ENCODE results near the gene AATK.

Gene AATK

GRCh38 chr17:81085420-81085911, 80.6 kb downstream of the AATK start:
- H3K4me3 Mint-ChIP-seq = no peak overlapping the region
- no peaks in the 10 kb centered on the region for H3K27me3 Mint-ChIP-seq (ENCODE audit: low read depth)
- TF ChIP-seq CTCF (IDR thresholded peaks at IDR 0.05; ENCODE audit: unreplicated experiment in 3 of 3) = no peak
- H3K27ac Mint-ChIP-seq = no peak overlapping the region
- no peaks in the 10 kb centered on the region for H3K36me3 Mint-ChIP-seq (ENCODE audit: low read depth)
- H3K4me1 Mint-ChIP-seq = no peaks in the 10 kb centered on the region
- no peaks in the 10 kb centered on the region for H3K9me3 Mint-ChIP-seq

- Mint-ChIP-seq H3K4me1 (peaks cover under 1% of the 10 kb centered on the region), H3K4me3 (no peak overlapping the region), H3K36me3 (ENCODE audit: low read depth) (no peaks in the 10 kb centered on the region), H3K9me3 (no peaks in the 10 kb centered on the region), H3K27ac (no peak overlapping the region), H3K27me3 (ENCODE audit: low read depth) (no peaks in the 10 kb centered on the region)
- no peak for TF ChIP-seq CTCF (IDR thresholded peaks at IDR 0.05; ENCODE audit: unreplicated experiment in 3 of 3)
These were observed 81.2 kb downstream of the AATK start for GRCh38 chr17:81084680-81085419.

- Mint-ChIP-seq H3K4me1 (peaks cover 5% of the 10 kb centered on the region), H3K36me3 (ENCODE audit: low read depth) (no peaks in the 10 kb centered on the region), H3K9me3 (no peaks in the 10 kb centered on the region), H3K27ac (peak overlapping the region in 2 of 3 experiments; percentile 48 to 84), H3K27me3 (ENCODE audit: low read depth) (no peaks in the 10 kb centered on the region), H3K4me3 (peak overlapping the region in 1 of 3 experiments; percentile 38)
- TF ChIP-seq CTCF (IDR thresholded peaks at IDR 0.05; ENCODE audit: unreplicated experiment in 3 of 3) = no peak
These were observed 82.8 kb downstream of the AATK start for GRCh38 chr17:81083125-81083765.

- no peaks in the 10 kb centered on the region for H3K36me3 Mint-ChIP-seq (ENCODE audit: low read depth)
- no peaks in the 10 kb centered on the region for H3K9me3 Mint-ChIP-seq
- H3K4me3 Mint-ChIP-seq = no peak overlapping the region
- peak overlapping the region in 2 of 3 experiments; percentile 48 to 84 for H3K27ac Mint-ChIP-seq
- TF ChIP-seq CTCF (IDR thresholded peaks at IDR 0.05; ENCODE audit: unreplicated experiment in 3 of 3) = no peak
- H3K4me1 Mint-ChIP-seq = peaks cover 5% of the 10 kb centered on the region
- H3K27me3 Mint-ChIP-seq (ENCODE audit: low read depth) = no peaks in the 10 kb centered on the region
These were observed 83.6 kb downstream of the AATK start for GRCh38 chr17:81082177-81083073.

GRCh38 chr17:81081222-81082176, 84.5 kb downstream of the AATK start:
- Mint-ChIP-seq H3K27me3 (ENCODE audit: low read depth) (no peaks in the 10 kb centered on the region), H3K27ac (no peak overlapping the region), H3K4me1 (peaks cover 5% of the 10 kb centered on the region), H3K9me3 (no peaks in the 10 kb centered on the region), H3K36me3 (ENCODE audit: low read depth) (no peaks in the 10 kb centered on the region), H3K4me3 (no peak overlapping the region)
- TF ChIP-seq CTCF (IDR thresholded peaks at IDR 0.05; ENCODE audit: unreplicated experiment in 3 of 3) = no peak
